Memory B cell (primary cell): Measurements from ENCODE around the gene DDIT4L.
"Not testable (repeated sequence)": the region's sequence is repeated elsewhere in the genome, so short reads cannot be mapped to it uniquely, and the experiment has no call there.

Source experiments
- ATAC-seq: fragments of 150-1000 bp; cut with Tn5 transposase; 2 replicates; pipeline ENCODE4 v1.10.0; 2021; ENCODE audit warnings: low read depth, mild to moderate bottlenecking, moderate library complexity
- DNase-seq, 2 donors: peaks; one replicate each; pipeline ENCODE4 v3.0.0; 2022; ENCODE audit warnings: low spot score in 2 of 2
- H3K27ac Mint-ChIP-seq: one replicate; pipeline ENCODE4 v1.8.0; 2022; ENCODE audit warnings: mild to moderate bottlenecking, moderate library complexity, mixed read lengths
- H3K27me3 Mint-ChIP-seq: one replicate; pipeline ENCODE4 v1.8.0; 2022; ENCODE audit warnings: mixed read lengths
- H3K36me3 Mint-ChIP-seq: one replicate; pipeline ENCODE4 v1.8.0; 2022; ENCODE audit warnings: mild to moderate bottlenecking, mixed read lengths
- H3K4me1 Mint-ChIP-seq: one replicate; pipeline ENCODE4 v1.8.0; 2022; ENCODE audit warnings: mixed read lengths
- H3K4me3 Mint-ChIP-seq: one replicate; pipeline ENCODE4 v1.8.0; 2022; ENCODE audit warnings: mild to moderate bottlenecking, moderate library complexity, mixed read lengths
- H3K9me3 Mint-ChIP-seq: one replicate; pipeline ENCODE4 v1.8.0; 2022; ENCODE audit warnings: mixed read lengths

DDIT4L gene

GRCh38 chr4:100146756-100147155 lies 43.5 kb downstream of the DDIT4L start:
- Mint-ChIP-seq H3K36me3 (no peaks in the 10 kb centered on the region), H3K27ac (no peak overlapping the region), H3K27me3 (no peaks in the 10 kb centered on the region), H3K4me1 (no peaks in the 10 kb centered on the region), H3K9me3 (no peaks in the 10 kb centered on the region), H3K4me3 (no peak overlapping the region)
- DNase-seq = no peak
- ATAC-seq = no peak

- not testable (repeated sequence) for H3K4me3 Mint-ChIP-seq, H3K36me3 Mint-ChIP-seq, DNase-seq, H3K27me3 Mint-ChIP-seq, H3K4me1 Mint-ChIP-seq, H3K27ac Mint-ChIP-seq, ATAC-seq
- peaks cover 10% of the 10 kb centered on the region for H3K9me3 Mint-ChIP-seq
These were observed 52.9 kb downstream of the DDIT4L start for GRCh38 chr4:100137320-100137719.
